Activated T-cell treated with anti-CD3 and anti-CD28 coated beads for 24 hours (primary cell): ENCODE measurements around the gene PBX1.

Experiments
- DNase-seq: peaks from one replicate; pipeline ENCODE4 v3.0.0-alpha.2; 2020; ENCODE audit warnings: low read depth

Gene PBX1

GRCh38 chr1:164757625-164758024 lies 198.6 kb downstream of the PBX1 start:
- no peak for DNase-seq

DNA sequence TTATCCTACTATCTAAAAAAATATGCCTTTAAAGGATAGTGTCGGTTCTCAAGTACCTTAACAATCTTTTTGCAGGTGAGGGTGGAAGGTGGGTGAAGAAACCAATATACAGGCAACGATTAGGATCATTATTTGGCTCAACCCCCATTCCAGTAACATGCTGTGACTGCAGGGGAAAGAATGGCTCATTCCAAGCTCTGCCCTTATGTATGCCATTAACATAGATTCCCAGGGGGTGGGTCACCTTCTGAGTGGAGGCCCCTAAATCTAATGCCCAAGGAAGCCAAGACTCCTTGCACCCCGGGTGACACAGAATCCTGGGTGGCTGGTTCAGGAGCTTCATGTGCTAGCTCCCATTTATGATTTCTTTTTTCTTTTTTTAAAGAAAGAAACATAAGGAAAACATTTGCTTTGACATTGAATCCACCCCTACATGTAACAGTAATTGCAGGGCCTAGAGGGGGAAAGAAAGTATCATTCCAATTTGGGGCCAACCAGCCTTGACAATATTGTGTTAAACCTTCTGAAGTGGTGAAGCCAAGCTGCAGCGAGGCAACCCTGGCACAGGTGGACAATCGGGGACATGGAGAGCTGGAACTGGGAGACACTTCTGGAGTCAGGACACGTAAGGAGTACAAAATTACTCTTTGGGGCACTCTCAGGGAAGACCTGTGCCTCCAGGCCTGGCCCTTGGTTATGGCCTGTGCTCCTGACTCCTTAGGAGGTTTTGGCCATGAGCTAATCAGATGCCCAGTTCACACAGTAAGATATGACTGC lies 200.3 kb downstream of the PBX1 start:
- no peak for DNase-seq

- no peak for DNase-seq
Observed at GRCh38 chr1:164759979-164760469, 201.0 kb downstream of the PBX1 start.

GRCh38 chr1:164760569-164760968 lies 201.6 kb downstream of the PBX1 start:
- DNase-seq, result no peak

GRCh38 chr1:164761009-164761408 lies 202.0 kb downstream of the PBX1 start:
- no peak for DNase-seq

DNA sequence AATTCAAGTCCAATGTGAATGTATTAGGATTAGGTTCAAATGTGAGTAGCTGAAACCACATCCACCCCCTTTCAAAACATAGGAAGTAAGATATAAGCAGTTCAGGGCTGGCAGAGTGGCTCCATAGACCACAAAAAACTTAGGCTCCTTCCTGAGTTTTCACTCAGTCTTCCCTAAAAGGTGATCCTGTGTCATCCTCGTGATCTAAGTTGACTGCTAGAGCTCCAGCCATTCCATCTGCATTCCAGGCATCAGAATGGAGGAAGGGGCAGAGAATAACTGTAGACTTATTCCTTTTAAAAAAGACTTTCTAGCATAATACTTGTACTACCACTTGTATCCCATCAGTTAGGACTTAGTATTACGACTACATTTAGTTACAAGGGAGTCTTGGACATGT lies 204.1 kb downstream of the PBX1 start:
- no peak for DNase-seq

DNA sequence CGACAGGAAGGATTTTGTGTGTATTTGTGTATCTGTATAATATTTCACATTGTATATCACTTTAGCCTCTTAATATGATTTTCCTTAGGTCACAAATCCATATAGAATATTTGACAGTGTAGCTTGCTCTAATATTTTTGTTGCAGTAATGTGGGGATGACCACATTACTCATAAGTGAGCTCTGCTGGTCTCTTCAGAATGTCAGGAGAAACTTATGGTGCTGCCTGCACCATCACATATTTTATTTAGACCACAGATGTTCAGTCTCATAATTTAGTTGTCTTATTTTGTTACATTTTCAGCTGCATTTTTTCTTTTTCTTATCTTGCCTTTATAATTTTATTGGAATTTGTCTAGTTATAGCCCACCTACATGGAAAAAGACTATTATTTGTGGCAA lies 205.3 kb downstream of the PBX1 start:
- no peak for DNase-seq

- DNase-seq, result no peak
Observed at GRCh38 chr1:164765557-164765956, 206.6 kb downstream of the PBX1 start.

GRCh38 chr1:164765992-164766720 lies 207.2 kb downstream of the PBX1 start:
- DNase-seq, result no peak

GRCh38 chr1:164767752-164768402 lies 208.9 kb downstream of the PBX1 start:
- no peak for DNase-seq

- no peak for DNase-seq
Observed at GRCh38 chr1:164768619-164769018, 209.6 kb downstream of the PBX1 start.

GRCh38 chr1:164769486-164770130 lies 210.6 kb downstream of the PBX1 start:
- no peak for DNase-seq

GRCh38 chr1:164770131-164770529 lies 211.1 kb downstream of the PBX1 start:
- DNase-seq, result no peak

GRCh38 chr1:164771041-164771618 lies 212.1 kb downstream of the PBX1 start:
- no peak for DNase-seq

DNA sequence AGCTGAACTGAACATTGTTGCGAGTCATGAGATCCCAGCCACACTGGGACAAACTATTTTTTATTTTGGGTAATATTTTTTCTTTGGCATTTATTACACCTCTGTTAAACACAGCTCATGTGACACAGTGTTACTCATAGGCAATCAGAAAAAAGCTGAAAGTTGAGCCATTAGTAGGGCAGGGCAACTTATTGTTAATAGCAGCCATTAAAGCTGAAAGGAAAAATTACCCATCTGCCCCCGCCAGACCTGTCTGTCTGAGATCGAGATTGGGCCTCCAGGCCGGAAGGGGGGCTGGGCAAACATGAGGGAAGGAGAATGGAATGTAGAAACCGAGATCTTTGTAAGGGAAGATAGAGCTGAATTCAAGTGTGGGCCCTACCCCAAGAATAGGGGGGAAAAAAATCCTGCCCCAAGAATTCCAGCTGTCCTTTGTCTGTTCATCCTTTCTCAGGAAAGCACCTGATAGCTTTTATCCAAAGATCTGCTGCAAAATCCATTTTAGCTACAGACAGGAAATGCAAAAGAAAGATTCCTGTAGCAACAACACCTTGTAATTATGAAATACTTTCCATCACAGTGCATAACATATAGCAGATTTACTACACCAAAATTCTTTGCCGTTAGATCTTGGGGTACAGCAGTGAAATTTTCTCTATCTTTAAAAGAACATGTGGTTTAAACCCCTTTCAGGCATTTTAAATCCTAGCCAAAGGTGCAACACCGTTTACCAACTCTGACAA lies 212.8 kb downstream of the PBX1 start:
- no peak for DNase-seq

DNA sequence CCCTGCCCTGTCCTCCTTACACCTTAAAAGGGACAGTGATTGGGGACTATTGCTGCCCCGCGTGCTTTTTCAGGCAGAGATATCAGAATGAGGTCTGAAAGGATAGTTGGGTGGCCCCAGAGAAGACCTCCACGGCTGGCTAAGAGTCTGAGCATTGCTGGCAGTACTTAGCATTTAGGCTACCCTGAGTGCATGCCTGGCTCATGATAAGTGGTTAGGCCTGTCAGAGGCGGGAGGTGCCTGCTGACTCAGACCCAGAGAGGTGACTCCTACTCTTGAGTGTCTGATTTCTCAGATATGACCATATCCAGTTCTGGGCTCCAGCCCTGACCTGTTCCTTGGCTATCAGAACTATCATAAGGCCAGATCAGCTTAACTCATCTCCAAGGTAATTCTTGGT lies 213.7 kb downstream of the PBX1 start:
- DNase-seq, result no peak

GRCh38 chr1:164773102-164773501 lies 214.1 kb downstream of the PBX1 start:
- DNase-seq, result no peak

DNA sequence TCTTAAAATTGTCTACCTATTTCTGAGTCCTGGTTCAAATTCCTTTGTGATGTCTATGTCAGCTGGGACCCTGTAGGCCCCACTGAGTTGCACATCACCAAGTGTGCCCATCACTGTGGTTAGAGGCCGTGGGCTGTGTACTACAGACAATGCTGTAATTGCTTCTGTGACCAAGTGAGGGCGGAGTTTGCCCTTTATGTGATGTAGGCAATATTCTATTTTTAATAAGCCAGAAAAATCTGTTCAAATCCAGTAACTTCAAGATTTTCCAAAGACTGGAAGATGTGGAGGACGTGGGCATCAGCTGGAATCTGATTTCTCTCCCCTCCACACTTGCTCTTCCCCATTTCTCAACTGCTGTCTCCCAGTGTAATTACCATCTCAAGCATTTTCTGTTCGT lies 215.4 kb downstream of the PBX1 start:
- no peak for DNase-seq

GRCh38 chr1:164774819-164775654 lies 216.1 kb downstream of the PBX1 start:
- DNase-seq, result no peak

GRCh38 chr1:164777518-164777917 lies 218.5 kb downstream of the PBX1 start:
- no peak for DNase-seq
